Germinal center (tissue), 1 donor: Measurements from ENCODE around the gene MC1R.
"Not testable (repeated sequence)": the region's sequence is repeated elsewhere in the genome, so short reads cannot be mapped to it uniquely, and the experiment has no call there.

Source experiments
- DNase-seq: peaks from one replicate; pipeline ENCODE4 v3.0.0; 2012; ENCODE audit warnings: mixed read lengths, low spot score

MC1R gene

DNA sequence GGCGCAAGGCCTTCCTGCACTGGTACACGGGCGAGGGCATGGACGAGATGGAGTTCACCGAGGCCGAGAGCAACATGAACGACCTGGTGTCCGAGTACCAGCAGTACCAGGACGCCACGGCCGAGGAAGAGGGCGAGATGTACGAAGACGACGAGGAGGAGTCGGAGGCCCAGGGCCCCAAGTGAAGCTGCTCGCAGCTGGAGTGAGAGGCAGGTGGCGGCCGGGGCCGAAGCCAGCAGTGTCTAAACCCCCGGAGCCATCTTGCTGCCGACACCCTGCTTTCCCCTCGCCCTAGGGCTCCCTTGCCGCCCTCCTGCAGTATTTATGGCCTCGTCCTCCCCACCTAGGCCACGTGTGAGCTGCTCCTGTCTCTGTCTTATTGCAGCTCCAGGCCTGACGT, 17.0 kb downstream of the MC1R start:
- DNase-seq: not testable (repeated sequence)

DNA sequence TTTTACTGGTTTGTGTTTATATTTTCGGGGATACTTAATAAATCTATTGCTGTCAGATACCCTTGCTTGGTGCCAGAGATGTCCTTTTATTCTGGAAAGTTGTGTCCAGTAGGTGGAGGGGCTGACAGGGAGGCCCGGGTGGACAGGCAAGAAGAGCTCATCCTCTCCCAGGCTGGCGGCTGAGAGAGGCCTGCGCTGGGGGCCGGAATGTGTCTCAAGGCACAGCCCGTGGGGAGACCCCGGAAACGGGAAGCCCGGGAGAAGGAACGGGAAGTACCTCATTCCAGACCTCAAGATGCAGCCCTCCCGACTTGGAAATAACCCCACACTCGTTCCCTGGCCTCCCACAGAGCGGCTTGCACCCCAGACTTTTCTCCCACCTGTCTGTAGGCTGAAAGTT, 17.4 kb downstream of the MC1R start:
- no peak for DNase-seq

DNA sequence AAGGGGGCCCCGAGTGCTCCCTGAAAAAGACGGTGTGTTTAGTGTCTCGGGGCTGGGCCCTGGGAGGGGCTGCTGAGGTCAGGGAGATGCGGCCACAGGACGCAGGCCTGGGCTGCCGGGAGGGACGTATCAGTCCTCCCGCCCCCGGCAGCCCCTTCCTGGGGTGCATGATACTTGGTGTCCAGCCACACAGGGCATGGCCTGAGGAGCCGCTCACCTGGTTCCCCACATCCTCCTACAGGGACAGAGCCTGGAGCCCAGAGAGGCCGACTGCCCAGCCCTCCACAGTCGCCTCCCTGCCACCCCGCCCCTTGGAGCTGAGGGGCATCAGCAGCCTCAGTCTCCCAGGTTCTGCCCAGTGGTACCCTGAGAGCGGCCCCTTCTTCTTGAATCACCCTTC, 17.8 kb downstream of the MC1R start:
- DNase-seq: no peak

DNA sequence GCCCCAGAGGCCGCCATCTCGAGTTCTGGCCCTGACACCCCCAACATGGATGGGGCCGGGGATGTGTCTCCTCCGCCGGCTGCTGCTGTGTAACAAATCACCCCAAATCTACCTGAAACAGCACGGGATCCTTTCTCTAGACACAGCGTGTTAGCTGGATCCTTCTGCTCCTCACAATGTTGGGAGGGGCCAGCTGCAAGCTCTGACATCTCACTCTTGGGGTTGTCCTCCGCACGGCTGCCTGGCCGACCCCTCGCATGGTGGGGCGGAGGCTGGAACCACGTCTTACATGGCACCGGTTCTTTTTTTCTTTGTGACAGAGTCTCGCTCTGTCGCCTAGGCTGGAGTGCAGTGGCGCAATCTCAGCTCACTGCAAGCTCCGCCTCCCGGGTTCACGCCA, 18.3 kb downstream of the MC1R start:
- DNase-seq: no peak

DNA sequence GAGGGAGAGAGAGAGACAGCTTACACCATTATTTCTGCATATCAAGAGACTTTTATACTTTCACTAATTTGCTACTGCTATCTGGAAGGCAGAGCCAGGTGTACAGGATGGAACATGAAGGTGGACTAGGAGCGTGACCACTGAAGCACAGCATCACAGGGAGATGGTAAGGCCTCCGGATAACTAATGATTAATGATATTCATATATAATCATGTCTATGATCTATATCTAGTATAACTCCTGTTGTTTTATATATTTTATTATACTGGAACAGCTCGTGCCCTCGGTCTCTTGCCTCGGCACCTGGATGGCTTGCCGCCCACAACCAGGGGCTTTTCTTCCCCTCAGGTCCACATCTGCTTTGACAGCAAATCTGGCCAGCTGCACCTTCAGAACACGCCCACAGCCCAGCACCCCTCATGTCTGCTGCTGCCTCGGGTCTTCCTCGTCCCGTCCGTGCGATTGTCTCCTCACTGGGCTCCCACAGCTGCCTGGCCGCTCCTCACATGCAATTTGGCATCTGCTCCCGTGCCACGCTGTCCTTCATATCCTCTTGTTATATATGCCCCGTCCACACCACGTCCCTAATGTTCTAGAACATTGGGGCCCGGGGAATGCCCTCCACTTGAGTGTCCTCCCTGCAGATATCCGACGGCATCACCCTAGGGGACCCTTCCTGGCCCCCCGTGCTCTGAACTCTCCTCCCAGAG, 19.7 kb downstream of the MC1R start:
- no peak for DNase-seq

DNA sequence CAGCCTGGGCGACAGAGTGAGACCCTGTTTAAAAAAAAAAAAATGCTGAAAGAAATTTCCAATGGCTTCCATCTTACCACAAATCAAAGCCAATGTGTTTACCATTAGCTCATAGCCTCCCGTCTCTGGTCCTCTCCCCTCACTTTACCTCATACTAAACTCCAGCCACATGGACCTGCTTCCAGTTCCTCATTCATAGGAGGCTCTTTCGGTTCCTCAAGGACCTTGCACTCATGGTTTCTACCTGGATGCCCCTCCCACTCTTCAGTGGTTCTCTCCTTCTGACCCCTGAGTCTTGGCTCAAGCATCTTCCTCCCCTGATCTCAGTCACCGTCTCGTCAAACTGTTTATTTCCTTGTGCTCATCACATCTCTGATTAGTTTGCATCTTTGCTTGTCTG, 26.1 kb downstream of the MC1R start:
- peak; percentile 60 for DNase-seq

DNA sequence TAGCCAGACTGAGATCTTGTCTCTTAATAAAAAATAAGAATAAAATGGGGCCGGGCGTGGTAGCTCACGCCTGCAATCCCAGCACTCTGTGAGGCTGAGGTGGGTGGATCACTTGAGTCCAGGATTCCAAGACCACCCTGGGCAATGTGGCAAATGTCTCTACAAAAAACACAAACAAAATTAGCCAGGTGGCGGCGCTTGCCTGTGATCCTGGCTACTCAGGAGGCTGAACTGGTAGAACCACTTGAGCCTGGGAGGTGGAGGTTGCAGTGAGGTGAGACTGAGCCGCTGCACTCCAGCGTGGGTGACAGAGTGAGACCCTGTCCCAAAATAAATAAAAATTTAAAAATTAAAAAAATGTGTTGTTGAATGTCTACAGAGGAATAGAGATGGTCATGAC, 27.0 kb downstream of the MC1R start:
- DNase-seq: no peak

DNA sequence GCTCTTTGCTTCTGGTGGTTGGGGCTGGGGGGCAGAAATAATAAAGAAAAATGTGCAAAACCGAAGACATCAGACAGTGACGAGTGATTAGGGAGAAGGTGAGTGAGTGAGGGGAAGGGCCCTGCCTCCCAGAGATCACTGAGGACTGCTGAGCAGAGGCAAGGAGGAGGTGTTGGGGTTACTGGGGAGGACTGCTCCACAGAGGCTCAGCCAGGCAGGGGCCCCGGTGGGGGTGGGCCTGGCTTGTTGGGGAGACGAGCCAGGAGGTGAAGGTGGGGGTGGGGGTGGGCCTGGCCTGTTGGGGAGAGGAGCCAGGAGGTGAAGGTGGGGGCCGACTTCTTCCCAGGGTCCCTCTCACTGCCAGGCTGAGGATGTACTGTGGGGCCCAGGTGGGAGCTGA, 27.9 kb downstream of the MC1R start:
- DNase-seq: no peak

DNA sequence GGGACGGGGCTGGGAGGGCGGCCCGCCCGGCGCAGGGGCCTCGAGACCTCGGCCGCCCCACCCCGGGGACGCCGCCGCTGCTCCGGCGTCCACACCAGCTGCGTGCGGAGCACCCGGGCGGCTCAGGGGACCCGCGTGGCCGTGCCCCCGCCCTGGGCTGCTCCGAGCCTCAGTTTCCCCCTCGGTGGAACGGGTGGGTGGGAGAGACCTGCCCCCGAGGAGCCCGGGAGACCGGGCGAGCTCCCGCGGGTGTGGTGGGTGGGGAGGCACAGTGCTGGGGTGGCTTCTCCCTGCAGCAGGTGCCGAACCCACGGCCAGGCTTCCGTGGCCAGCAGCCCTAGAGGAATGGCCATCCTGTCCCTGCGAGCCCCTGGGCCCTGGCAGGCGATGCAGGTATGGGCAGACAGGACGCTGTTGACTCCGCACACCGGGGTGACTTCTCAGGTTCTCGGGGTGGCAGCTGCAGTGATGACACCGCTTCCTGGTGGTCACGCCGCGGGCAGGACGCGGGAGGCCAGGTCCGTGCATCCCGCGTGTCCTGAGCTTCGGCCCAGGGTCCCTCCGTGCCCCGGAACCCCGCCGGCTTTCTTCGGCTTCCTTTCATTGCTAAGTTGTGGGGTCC, 30.6 kb downstream of the MC1R start:
- DNase-seq: no peak

DNA sequence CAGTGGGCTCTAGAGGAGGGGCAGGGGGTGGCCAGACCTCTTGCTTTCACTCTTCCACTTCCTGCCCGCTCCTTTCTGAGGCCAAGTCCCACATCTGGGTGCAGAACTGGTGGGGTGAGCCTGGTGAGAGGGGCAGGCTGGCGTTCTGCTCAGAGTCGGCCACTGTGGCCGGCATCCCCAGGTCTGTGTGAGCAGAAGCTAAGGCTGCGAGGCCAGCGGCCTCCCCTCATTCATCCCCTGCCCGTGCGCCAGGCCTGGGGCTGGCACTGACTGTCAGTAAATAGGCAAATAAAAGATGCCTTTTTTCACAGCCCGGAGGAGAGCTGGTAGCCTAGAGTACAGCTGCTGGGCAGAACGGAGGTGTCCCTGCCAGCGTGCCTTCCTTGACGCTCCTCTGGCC, 31.1 kb downstream of the MC1R start:
- DNase-seq: no peak

DNA sequence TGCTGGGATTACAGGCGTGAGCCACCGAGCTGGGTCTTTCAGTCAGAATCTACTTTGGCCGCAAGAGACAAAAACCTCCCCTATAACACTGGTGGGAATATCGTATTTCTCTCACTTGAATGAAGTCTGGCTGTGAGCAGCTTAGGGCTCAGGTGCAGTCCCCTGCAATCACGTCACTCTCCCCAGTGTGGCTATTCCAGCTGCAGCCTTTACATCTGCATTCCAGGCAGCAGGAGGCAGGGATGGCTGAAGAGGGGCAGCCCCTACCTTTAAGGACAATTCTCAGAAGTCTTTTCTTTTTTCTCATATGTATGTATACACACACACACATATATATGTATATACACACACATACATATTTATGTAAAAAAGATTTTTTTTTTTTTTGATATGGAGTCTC, 32.8 kb downstream of the MC1R start:
- no peak for DNase-seq

DNA sequence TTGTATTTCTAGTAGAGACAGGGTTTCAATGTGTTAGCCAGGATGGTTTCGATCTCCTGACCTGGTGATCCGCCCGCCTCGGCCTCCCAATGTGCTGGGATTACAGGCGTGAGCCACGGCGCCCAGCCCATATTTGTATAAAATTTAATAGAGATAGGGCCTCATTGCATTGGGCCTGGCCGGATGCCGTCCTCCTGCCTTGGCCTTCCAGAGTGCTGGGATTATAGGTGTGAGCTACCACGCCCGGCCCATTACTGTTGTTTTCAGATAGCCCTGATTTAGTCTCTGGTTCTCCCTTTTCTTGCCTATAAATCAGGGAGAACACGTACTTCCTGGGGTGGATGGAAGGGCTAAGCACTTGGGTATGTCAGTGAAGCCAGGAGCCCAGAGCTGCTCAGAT, 33.4 kb downstream of the MC1R start:
- no peak for DNase-seq

DNA sequence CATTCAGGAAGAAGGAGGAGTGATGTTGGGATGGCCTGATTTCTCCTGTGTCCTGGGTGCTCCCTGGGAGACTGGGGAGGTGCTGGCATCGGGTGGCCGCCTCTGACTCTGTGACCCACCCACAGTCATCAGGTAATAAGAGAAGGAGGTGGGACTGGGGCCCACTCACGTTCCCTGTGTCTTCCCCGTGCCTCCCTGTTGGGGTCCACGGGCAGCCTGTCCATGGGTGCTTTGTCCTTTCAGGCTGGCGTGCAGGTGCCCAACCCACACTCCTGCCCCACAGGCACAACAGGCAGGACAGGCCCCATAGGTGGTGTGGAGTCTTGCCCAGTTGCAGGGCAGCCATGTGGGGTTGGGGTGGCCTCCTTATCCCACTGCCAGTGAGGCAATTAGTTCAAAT, 33.9 kb downstream of the MC1R start:
- no peak for DNase-seq

DNA sequence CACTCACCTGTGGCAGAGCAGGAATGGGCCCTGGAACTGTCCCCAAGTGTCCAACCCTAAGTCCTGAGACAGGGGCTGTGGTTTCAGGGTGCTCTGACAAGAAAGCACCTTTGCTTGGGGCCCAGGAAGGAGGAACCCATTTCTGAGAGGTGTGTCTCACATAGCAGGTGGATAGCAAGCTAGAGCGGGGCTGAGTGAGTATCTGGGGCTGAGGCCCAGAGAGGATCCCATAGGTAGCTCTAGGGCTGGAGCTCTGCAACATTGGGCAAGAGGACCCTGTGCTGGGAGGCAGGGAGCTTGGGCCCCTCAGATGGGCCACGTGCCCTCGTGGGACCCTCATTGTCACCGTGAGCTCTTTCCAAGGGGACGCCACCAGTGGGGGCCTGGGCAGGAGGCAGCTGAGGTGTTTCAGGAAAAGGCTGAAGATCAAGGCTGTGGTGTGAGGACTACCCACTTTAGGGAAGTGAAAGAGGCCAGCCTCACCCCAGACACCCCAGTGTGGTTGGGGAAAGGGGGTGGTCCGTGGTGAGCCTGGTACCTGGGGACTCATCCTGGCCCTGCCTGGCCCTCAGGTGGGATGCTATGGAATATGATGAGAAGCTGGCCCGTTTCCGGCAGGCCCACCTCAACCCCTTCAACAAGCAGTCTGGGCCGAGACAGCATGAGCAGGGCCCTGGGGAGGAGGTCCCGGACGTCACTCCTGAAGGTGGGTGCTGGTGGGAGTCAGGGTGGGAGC, 35.2 kb downstream of the MC1R start:
- DNase-seq: peak; percentile 78

DNA sequence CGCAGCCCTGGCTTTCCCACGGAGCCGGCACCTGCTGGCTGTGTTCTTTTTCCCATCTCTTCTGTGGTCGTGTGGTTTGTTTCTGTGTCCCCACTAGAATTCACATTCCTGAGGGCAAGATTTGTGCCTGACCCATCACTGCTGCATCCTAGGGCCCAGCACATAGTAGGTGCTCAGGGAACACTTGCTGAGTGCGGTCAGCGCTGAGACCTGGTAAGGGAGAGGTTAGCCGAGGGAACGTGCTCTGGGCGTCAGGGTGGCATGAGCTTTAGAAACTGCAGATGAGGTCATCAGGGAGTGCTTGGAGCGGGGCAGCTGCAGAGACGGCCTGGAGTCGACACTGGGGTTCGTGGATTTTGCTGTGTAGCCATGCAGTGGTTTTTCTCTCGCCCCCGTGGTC, 35.8 kb downstream of the MC1R start:
- no peak for DNase-seq

DNA sequence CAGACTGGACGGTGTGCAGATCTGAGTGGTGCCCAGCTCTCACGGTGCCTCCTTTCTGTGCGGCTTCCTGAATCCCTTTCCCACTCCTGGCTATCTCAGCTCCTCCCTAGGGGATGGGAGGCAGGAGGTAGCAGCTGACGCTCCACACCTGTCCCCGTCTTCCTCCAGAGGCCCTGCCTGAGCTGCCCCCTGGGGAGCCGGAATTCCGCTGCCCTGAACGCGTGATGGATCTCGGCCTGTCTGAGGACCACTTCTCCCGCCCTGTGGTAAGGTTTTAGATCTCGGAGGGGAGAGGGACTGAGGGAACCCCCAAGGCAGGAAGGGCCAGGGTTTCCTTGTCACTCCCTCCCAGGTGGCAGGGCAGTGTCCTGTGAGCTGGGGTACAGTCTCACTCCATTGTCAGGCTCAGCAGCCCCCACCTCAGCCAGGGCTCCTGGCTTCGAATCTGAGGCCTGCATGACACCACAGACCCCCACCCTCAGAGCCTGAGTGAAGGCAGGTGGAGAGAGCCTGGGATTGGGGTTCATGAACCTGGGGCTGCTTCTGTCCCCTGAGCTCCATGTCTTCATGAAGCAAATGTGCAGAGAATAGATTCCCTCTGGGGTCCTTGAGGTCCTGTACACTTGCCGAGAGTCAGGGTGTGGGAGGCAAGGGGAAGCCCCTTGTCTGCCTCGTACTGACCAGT, 36.5 kb downstream of the MC1R start:
- no peak for DNase-seq

DNA sequence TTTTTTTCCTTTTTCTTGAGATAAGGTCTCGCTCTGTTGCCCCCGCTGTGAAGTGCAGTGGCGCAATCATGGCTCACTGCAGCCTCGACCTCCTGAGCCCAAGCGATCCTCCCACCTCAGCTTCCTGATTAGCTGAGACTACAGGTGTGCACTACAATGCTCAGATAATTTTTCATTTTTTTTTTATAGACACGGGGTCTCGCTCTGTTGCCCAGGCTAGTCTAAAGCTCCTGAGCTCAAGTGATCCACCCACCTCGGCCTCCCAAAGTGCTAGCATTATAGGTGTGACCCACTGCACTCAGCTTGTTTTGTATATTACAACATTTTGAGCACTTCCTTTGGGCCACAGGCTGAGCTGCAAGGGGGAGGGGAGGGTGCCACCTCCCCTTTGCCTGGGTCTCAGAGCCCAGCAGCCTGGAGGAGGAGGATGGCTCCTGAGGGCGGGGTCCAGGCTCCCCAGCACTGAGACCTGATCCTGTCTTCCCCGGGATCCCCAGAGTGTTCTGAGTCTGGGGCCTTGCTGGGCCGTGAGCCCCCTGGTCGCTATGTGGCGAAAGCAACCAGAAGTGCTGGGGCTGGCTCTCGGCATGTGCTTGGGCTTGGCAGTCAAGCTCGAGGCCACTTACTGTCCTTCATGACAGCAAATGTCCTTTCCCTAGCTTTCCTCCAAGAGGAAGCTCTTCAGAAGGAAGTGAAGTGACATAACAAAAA, 38.0 kb downstream of the MC1R start:
- peak; percentile 57 for DNase-seq

DNA sequence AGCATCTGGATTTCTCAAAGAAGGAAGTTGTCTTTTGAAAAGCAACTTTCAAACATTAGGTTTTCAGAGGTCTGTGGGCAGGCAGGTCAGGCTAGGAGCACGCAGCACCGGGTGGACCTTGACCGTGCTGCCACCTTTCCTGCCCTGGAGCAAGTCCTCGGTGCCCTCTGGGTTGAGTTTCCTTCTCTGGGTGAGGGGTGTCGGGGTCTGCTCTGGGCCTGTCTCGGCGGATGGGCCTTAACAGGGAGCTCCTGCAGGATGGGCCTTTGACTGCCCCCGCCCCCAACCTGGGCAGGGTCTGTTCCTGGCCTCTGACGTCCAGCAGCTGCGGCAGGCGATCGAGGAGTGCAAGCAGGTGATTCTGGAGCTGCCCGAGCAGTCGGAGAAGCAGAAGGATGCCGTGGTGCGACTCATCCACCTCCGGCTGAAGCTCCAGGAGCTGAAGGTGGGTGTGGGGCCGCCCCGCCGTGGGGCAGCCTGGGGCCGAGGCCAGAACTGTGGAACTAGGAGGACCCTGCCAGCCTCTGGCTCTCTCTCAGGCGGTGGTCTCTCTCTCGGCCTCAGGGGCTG, 38.6 kb downstream of the MC1R start:
- no peak for DNase-seq

DNA sequence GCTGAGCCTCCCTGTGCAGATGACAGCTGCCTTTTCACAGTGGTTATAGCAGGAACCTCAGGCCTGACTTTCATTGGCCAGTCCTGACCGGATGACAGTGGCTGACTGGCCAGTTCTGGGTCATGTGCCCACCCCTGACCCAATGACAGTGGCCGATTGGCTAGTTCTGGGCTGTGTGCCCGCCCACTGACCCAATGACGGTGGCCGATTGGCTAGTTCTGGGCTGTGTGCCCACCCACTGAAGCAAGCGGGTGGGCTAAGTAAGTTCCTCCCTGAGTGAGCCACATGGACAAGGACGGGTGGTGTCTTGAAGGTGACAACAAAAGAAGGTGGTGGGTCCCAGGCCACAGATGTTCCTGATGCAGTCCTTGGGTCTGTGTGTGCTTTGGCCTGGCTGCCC, 39.4 kb downstream of the MC1R start:
- no peak for DNase-seq

DNA sequence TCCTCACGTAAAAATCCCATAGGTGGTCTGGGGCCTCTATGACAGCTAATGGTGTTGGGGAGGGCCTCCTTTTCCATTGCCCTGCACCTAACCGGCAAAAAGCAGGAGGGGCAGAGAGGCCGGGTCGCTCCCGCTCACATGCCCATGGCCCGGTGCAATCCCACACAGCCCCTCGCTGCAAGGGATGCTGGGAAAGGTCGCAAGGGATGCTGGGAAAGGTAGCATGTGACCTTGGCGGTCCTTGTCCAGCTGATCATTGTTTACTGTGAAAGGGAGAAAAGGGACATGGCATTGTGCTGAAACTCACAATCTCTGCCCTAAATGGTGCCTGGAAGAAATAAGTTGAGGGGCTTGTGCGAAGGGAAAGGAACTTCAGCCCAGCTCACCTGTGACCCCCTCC, 39.9 kb downstream of the MC1R start:
- DNase-seq: no peak

DNA sequence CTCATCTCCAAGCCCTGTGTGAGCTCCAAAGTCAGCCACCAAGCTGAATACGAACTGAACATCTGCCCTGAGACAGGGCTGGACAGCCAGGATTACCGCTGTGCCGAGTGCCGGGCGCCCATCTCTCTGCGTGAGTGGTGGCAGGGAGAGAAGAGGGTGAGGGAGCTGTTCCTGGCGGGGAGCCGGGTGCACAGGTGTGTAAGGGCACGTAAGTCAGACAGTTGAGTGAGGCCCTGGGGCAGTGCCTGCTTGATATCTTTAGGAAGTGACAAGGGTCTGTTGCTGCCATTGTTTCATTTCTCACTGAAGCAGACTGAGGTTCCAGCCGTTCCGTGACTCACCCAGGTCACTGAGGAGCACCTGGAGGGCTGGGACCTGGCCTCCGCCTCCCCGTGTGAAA, 42.3 kb downstream of the MC1R start:
- no peak for DNase-seq

DNA sequence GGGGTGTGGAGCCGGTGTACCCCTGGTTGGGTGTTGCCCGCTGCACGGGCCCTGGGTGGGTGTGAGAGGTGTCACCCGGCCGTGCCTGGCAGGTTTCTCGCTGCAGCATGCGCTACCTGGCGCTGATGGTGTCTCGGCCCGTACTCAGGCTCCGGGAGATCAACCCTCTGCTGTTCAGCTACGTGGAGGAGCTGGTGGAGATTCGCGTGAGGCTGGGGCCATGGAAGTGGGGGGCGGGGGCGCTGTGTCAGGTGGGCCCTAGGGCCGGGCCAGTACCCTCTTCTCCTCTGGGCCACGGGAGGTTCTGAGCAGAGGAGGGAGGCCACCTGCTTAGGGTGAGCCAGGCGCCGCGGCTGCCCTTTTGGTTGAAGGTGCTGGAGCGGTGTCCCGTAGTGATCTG, 43.3 kb downstream of the MC1R start:
- no peak for DNase-seq
